ENCODE data around the gene MLN.
A peak's percentile ranks its signal among the peaks of the same experiment; 100 is the strongest.

MLN gene

DNA sequence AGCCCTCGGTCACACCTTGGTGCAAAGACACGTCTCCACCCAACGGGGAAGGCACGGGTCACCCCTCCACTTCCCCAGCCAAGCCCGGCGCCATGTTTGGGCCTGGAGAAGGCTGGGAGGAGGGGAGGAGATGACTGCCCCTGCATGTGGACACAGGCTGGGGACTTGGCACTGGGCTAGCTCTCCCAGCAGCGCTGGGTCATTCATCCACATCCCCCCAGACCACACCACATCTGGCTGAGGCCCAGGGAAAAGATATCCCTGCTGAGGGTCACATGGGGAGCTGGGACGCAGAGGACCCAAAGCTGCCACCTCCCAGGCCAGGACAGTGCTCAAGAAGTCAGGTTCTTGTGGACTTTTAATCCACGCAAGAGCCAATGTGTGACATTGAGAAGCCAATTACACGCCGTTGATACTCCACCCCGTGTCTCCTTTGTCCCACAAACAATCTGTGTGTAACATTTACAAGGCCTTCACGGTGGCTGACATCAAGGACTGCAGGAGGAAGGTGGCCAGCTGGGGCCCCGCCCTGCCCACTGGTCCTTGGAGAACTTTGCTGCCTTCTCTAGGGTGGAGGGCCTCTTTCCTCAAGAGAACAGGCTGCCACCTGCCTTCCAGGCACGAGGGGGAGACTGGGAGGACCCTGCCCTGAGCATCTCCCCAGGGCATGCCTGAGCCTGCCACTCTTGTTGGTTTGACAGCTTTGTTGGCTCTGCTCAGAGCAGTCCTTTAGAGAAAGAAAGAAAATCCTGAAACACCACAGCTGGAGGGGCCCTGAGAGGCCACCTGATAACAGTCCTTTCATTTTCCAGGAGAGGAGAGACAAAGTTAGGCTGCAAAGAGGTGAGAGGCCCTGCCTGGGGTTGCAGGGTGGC lies 51.8 kb downstream of the MLN start:
- no peak for DNase-seq

DNA sequence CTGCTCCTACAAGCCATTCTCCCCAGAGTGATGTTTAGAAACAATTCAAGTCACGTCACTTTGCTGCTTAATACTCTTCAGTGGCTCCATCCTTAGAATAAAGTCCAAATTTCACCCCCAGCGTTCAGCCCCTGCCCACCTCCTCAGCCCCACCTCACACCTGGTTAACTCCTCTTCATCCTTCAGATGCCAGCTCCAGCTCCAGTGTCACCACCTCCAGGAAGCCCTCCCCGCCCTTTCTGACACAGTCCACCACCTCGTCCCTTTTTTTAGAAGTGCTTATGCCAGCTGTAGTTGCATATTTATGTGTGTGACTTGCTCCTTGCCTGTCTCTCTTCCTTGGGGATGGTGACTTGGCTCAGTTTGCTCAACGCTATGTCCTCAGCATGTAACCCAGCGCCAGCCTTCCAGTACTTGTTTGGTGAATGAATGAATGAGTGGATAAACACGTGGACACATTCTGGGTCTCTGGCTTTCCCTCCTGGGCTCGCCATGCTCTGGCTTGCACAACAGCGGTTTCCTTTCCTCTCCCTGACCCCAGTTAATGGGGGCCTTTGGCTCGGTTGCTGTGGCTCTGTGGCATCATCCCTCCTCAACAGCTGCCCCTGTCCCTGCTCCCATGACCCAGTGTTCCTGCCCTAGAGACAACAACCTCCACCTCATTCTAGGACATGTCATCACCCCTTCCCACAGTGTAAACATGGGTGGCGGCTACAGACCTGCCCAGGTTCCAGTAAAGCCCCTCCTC lies 53.4 kb downstream of the MLN start:
- DNase-seq = no peak

DNA sequence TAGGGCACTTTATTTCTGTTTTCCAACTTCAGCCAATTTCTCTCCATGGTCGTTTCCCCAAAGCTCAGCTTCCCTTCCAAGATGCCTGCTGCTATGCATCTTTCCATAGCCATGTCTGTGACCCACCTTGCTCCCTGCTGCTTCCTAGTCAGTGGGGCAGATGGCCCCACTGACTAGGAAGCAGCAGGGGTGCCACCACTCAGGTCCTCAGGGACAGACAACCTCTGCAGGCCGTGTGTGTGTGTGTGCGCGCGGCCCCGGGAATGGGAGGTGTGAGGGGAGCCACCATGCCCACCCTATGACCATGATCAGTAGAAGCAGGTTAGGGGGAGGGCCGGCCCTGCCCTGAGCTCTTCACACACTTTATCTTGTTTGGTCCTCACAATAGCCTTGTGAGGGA lies 54.4 kb downstream of the MLN start:
- no peak for DNase-seq

DNA sequence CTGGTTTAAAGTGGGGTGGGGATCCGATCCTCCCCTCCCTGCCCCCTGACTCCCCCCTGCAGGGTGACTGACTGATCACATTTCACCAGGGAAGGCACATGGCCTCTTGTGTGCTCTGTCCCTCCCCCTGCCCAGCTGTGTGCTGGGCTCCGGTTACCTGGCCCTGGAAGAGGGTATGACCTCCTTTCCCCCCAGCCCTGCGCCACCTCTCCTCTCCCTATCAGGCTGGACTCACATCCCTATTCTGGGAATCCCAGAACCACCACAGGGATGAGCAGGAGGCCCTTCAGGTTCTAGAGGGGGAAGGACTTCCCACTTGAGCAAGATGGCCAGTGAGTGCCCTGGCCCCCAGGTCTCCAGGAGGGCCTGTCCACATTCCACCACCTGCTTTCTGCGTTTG lies 55.0 kb downstream of the MLN start:
- no peak for DNase-seq

DNA sequence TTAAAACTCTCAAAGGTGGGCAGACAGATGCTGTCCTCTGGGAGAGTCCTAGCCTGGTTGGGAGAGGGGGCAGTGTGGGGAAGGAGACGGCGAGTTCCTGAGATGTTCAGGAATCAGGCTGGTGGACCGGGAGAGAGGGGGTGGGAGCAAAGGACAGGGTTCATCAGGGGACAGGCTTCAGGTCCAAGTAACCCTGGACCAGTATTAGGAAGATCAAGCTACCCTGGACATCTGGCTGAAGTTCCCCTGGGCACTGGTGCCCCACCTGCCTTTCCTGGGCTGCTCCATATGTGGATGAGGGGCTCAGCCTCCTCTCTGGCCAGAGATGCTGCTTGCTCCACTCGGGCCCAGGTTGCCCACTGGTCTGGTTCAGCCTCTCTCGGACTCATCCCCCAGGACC lies 56.0 kb downstream of the MLN start:
- DNase-seq = no peak

DNA sequence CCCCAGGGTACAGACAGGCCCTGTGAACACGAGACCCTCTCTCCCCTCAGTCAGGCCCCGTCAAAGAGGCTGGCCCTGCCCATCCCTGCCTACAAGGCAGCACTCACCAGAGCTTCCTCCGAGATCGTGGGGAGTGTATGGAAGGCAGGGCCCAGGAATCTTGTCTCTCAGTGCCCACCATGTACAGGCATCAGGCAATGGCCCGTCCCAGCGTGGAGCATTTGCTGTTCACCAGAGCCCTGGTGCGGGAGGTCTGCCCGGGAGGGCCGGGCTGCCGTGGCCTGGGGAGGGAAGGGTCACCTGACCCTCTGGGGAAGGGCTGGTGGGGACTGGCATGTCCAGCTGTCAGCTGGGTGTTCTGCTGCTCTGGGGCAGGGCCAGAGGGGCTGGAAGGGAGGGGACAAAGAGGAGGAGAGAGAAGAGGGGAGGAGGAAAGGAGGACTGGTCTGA lies 57.1 kb downstream of the MLN start, which contains the start of gene IP6K3:
IP6K3 (minus strand) TSS at position 255 of the 450 bp plus-strand sequence. CDS start 11,429 bp downstream, outside the sequence.
- no peak for DNase-seq

GRCh38 chr6:33746036-33746600 lies 57.7 kb downstream of the MLN start:
- no peak for DNase-seq

DNA sequence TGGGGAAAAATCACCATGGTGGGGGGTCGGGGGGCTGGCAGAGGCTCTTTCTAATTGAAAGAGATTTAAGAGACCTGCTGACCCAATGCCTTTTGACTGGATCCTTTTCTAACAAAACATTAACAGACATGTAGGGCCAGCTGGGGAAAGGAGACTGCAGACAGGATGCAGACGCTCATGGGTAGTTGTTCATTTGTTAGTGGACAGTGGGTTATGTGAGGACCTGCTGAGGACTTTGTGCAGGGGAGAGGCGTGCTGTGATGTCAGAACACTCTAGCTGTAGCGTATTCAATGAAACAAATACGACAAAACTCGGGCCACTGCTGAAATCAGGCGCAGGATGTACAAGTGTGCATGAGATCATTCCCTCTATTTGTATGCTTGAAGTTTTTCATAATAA lies 58.3 kb downstream of the MLN start:
- DNase-seq = no peak

DNA sequence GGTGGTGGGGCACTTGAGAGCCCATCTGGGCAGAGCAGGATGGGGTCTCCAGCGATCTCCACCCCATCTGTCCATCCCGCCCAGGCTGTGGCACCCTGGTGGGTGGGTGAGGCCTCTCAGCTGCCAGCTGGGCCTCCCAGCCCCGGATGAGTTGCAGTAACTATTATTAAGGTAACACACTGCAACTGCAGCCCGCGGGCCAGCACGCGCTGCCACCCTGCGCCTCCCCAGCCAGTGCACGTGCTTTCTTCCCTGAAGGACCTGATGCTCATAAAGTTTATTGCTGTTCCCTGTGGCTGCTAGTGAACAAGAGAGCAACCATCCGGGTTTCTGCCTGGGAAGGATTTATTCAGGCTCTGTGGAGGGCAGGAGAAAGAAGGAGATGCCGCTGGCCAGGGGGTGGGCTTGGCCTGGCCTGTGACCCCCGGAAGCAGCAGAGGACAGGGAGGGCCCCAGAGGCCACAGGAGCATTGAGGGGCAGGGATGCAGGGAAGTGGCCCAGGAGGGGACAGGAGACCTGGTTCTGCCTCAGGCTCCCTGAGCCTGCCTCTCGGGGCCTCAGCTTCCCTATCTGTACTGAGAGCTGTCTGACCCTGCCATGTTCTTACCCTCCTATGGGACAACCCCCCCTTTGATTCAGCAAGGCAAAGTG lies 58.8 kb downstream of the MLN start:
- peak; percentile 46 for DNase-seq
